GM19193 (cell line): Measurements from ENCODE around the gene BFSP1.

Source experiments
- POLR2A ChIP-seq: IDR thresholded peaks from 4 replicates; pipeline ENCODE4 v1.6.1; 2011; ENCODE audit not compliant: insufficient read depth, insufficient read length; ENCODE audit errors: extremely low read depth

The BFSP1 gene

DNA sequence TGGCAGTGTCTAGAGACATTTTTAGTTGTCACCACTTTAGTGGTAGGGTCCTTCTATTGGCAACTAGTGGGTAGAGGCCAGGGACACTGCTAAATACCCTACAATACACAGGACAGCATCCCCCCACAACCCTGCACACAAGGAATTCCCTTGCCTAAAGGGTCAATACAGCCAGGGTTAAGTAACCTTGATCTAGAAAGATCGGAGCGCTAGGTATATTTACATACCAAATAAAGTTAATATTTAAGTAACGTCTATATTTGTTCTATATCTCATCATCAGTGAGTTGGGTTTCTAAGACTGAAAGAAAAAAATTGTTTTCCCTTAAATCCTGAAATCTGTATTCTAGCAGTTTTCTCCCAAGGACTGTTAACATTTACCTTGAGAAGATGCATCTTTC lies 16.1 kb downstream of the BFSP1 start:
- no peak for TF ChIP-seq POLR2A

DNA sequence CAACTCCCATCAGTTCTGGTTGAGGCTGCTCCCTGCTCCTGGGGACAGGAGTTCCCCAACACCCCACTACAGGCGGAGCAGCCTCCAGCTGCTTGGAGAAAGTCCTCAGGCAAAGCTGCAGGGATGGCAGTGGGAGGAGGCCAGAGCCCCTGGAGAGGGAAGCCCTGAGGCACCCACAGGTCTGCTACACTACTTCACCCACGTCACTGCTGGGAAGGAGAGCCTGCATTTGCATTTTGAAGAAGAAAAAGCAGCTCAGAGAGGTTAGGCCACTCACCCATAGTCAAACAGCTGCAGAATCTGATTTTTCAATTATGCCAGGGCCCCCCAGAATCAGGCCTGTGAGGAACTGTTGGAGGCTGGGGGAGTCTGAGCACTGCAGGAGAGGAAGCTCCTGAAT lies 17.2 kb downstream of the BFSP1 start:
- TF ChIP-seq POLR2A, result no peak

DNA sequence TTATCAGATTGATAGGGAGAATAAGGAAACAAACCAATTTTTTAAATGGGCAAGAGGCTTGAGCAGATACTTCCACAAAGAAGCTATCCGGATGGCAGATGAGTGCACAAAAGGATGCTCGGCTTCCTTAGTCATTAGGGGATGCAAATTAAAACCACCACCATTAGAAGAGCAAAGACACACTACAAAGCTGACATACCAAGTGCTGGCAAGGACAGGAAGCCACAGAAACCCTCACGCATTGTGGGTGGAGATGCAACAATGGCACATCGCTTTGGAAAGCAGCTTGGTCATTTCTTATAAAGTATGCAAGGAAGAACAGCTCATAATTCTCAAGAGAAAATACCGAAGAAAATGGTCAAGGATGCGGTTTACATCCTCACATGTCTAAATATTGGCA lies 19.8 kb downstream of the BFSP1 start:
- TF ChIP-seq POLR2A, result no peak

DNA sequence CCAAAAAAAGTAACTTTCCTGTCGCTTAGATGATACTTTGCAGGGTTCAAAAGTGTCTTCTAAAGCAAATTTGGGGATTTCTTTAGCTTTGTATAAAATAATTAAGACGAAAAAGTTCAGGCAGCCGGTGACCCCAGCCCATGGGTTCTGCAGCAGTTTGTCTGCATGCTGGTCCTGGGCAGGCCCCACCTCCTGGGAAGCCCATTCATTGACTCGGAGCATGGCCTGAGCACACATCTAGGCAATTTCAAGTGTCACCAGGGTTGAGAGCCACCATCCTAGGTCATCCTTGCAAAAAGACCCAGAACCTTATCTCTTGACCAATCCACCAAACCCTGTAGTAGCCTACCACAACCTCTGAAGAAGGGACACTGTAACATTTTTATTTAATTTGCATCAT lies 20.6 kb downstream of the BFSP1 start:
- no peak for TF ChIP-seq POLR2A

DNA sequence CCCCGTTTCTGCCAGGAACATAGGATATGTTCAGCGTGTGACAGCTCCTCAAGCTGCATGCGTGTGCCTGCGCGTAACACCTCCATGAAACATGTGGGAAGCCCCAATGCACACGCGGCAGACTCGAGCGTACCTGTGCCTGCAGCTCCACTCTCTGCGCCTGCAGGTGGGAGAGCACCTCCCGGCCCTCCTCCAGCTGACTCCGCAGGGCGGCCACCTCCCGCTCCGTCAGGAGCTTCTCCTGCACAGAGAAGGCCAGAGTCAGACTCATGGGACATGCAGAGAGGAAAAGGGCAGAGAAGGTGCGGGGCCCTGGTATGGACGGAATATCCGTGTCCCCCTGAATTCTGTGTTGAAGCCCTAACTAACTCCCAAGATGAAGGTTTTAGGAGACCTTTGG lies 22.4 kb downstream of the BFSP1 start:
- no peak for TF ChIP-seq POLR2A

GRCh38 chr20:17507531-17507930 lies 23.6 kb downstream of the BFSP1 start:
- no peak for TF ChIP-seq POLR2A

GRCh38 chr20:17507032-17507431 lies 24.1 kb downstream of the BFSP1 start:
- no peak for TF ChIP-seq POLR2A

GRCh38 chr20:17505636-17506517 lies 25.3 kb downstream of the BFSP1 start:
- TF ChIP-seq POLR2A, result no peak

GRCh38 chr20:17504898-17505635 lies 26.1 kb downstream of the BFSP1 start:
- no peak for TF ChIP-seq POLR2A

GRCh38 chr20:17504066-17504897 lies 26.9 kb downstream of the BFSP1 start:
- no peak for TF ChIP-seq POLR2A

DNA sequence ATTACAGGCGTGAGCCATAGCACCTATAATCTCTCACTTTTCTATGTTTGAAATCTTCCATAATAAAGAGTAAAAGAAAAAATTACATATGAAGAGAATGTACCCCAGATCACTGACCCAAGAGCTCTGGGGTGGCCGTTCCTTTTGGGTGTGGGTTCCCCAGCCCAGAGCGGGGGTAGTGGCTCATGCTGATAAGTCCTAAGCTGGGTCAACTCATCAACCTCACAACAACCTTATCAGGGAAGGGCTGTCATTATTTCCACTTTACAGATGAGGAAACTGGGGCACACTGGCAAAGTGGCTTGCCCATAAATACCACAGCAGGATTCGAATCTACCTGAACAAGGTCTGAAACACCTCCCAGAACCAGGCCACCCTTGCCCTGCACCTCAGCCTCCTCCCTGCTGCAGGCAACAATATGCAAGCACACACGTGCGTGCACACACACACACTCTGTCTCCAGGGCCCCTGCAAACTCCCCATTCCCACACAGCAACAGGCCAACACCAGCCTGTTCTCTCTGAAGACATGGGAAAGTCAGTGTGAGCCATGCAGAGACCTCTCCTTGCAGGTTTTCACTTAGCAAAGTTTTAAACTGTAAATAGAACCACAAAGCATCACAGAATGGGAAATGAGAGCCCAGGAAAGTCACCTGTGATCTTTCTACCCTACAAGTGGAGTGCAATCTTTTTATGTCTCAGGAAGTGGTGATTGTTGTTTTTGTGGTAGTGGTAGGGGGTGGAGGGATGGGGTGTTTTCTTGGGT lies 27.7 kb downstream of the BFSP1 start:
- no peak for TF ChIP-seq POLR2A

- TF ChIP-seq POLR2A, result no peak
Observed at GRCh38 chr20:17502105-17502504, 29.1 kb downstream of the BFSP1 start.

DNA sequence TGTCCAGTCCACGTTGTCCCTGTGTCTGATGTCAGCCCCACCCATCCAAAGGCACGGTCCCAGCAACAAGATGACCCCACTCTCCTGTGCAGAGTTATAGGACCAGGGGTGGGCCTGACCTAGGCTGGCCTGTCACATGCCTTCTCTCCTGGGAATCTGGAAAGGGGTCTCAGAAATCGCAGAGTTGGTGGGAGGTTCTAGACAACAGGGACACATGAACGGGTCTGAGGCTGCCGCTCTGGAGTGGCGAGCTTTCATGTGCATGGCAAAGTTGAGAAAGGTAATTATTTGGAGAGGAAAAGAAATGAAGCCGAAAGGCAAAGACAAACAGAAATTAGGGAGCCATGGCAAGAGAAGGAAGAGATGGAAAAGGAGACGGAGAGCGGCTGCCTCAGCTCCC lies 29.5 kb downstream of the BFSP1 start:
- TF ChIP-seq POLR2A, result no peak

DNA sequence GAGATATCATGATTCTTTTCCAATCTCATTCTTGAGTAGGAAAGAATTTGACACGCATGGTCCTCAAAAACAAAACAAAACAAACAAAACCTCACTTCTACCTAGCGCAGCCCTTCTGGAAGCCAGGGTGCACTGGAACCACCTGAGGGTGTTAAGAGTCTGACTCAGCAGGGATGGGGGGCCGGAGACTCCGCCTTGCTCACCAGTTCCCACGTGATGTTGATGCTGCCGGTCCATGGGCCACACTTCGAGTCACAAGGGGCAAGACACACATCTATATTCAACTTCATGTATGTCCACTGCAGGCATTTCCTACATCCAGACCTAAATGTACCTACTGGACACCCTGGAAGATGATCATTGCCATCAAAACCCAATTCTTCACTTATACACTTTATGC lies 30.4 kb downstream of the BFSP1 start:
- no peak for TF ChIP-seq POLR2A
